Measurements from ENCODE around the gene KCMF1. TPM values are rescaled to one million over a fixed set of nuclear protein-coding genes. Genes with fewer than 3 reads are reported as not detected.

Gene KCMF1
- total and polyA plus RNA-seq, 8 donors: 2.3 to 88.4 (median 44.5) TPM

DNA sequence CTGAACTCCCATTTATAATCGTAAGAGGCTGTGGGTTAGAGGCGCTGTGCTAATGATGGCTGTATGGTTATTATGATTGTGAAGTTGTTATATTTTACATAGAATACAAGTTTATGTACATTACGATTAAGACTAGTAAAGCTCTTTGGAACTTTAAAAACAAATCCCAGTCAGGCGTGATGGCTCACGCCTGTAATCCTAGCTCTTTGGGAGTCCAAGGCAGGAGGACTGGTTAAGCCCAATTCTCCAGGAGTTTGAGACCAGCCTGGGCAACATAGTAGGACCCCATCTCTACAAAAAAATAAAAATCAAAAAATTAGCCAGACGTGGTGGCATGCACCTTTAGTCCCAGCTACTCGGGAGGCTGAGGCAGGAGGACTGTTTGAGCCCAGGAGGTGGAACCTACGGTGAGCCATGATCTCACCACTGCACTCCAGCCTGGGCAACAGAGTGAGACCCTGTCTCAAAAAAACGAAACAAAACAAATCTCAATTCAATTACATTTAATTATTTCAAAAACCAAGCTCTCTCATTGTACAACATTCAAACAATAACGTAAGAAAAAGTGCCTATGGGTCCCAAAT lies 23.9 kb upstream of the KCMF1 start:
- WGBS, 5 donors: 86 to 94% (median 86%) methylated on average over 10 of the region's 10 CpGs
- H3K9me3 ChIP-seq: no peaks in the 10 kb centered on the region
- intact Hi-C loops (cut with DNase I; ENCODE audit: low total_unique reads): no loop called here
- TF ChIP-seq POLR2AphosphoS5 (IDR thresholded peaks at IDR 0.05) (no peak), CTCF (IDR thresholded peaks at IDR 0.05) (no peak), POLR2A (IDR thresholded peaks at IDR 0.05) (no peak), EP300 (IDR thresholded peaks at IDR 0.05) (no peak)
- no peak overlapping the region for H3K4me3 ChIP-seq
- H3K27me3 ChIP-seq: no peaks in the 10 kb centered on the region
- H3K4me1 ChIP-seq: peaks cover 0 to 17% (median 2%) of the 10 kb centered on the region in 4 donors
- peak overlapping the region in 2 of 5 donors; percentile 60 to 78 for H3K27ac ChIP-seq
- H3K36me3 ChIP-seq: no peaks in the 10 kb centered on the region
- no peak for DNase-seq

DNA sequence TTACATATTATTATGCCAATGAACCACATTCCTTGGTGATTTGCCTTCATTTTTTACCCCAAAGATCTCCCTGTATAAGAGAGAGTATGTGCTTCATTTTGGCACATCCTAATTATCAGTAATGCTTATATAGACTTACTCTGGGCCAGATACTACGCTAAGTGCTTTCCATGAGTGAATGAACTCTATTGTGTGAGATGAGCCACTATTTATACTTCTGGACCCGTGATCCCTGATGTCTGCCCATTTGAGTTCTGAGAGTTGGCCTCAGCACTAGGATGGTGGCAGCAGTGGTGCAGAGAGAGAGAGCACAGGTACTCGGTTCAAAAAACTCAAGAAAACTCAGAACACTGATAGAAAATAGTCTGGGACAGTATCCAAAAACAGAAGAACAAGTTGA lies 17.4 kb upstream of the KCMF1 start:
- H3K9me3 ChIP-seq: no peaks in the 10 kb centered on the region
- 72 to 80% (median 74%) methylated on average over 3 of the region's 3 CpGs for WGBS, 5 donors
- H3K36me3 ChIP-seq: no peaks in the 10 kb centered on the region
- TF ChIP-seq EP300 (IDR thresholded peaks at IDR 0.05): no peak
- TF ChIP-seq POLR2AphosphoS5 (IDR thresholded peaks at IDR 0.05): no peak
- no peak for TF ChIP-seq CTCF (IDR thresholded peaks at IDR 0.05)
- no peak for TF ChIP-seq POLR2A (IDR thresholded peaks at IDR 0.05)
- no peak for DNase-seq
- H3K4me3 ChIP-seq: no peak overlapping the region
- intact Hi-C loops (cut with DNase I; ENCODE audit: low total_unique reads): no loop called here
- peaks cover 10 to 14% (median 12%) of the 10 kb centered on the region in 4 donors for H3K4me1 ChIP-seq
- H3K27me3 ChIP-seq: no peaks in the 10 kb centered on the region
- H3K27ac ChIP-seq: no peak overlapping the region

DNA sequence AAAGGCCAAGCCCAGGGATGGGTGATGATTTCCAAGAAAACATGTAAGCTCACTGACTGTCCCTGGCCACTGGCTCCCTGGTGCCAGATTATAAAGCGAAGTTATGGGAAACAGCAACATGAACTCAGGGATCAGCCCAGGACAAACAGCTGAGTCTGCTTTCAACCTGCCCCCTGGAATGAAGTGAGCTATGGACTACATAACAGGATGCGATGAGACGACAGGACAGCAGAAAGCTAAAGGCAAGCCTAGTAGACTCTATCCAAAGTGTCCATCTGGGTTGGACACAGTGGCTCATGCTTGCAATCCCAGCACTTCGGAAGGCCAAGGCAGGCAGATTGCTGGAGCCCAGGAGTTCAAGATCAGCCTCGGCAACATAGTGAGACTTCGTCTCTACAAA lies 16.6 kb upstream of the KCMF1 start:
- TF ChIP-seq POLR2A (IDR thresholded peaks at IDR 0.05) (no peak), CTCF (IDR thresholded peaks at IDR 0.05) (no peak), EP300 (IDR thresholded peaks at IDR 0.05) (no peak), POLR2AphosphoS5 (IDR thresholded peaks at IDR 0.05) (no peak)
- H3K4me3 ChIP-seq: no peak overlapping the region
- DNase-seq: no peak
- H3K9me3 ChIP-seq: no peaks in the 10 kb centered on the region
- WGBS, 5 donors: 87 to 95% (median 89%) methylated on average over 6 of the region's 6 CpGs
- no peak overlapping the region for H3K27ac ChIP-seq
- H3K4me1 ChIP-seq: peaks cover 11 to 22% (median 17%) of the 10 kb centered on the region in 4 donors
- intact Hi-C loops (cut with DNase I; ENCODE audit: low total_unique reads): no loop called here
- no peaks in the 10 kb centered on the region for H3K27me3 ChIP-seq
- H3K36me3 ChIP-seq: no peaks in the 10 kb centered on the region

GRCh38 chr2:84956334-84957297 lies 14.3 kb upstream of the KCMF1 start:
- Histone ChIP-seq H3K36me3 (no peaks in the 10 kb centered on the region), H3K27me3 (no peaks in the 10 kb centered on the region), H3K27ac (no peak overlapping the region), H3K9me3 (no peaks in the 10 kb centered on the region), H3K4me3 (no peak overlapping the region), H3K4me1 (peaks cover 12 to 35% (median 27%) of the 10 kb centered on the region in 4 donors)
- no peak for DNase-seq
- TF ChIP-seq POLR2AphosphoS5 (IDR thresholded peaks at IDR 0.05) (no peak), EP300 (IDR thresholded peaks at IDR 0.05) (no peak), POLR2A (IDR thresholded peaks at IDR 0.05) (no peak), CTCF (IDR thresholded peaks at IDR 0.05) (no peak)
- intact Hi-C loops (cut with DNase I; ENCODE audit: low total_unique reads): no loop called here
- 88 to 93% (median 91%) methylated on average over 12 of the region's 12 CpGs for WGBS, 5 donors
